Hematopoietic multipotent progenitor cell treated with erythropoietin and hydrocortisone succinate and interleukin-3 and kit ligand, for 6 days (in vitro differentiated cells): ENCODE results near the gene VTI1A.
A peak's percentile ranks its signal among the peaks of the same experiment; 100 is the strongest.

Experiments used
- DNase-seq: peaks from one replicate; pipeline ENCODE4 v3.0.0-alpha.2; 2015

The VTI1A gene

GRCh38 chr10:112548535-112549276 lies 101.7 kb downstream of the VTI1A start:
- no peak for DNase-seq

GRCh38 chr10:112552593-112553110 lies 105.6 kb downstream of the VTI1A start:
- no peak for DNase-seq

DNA sequence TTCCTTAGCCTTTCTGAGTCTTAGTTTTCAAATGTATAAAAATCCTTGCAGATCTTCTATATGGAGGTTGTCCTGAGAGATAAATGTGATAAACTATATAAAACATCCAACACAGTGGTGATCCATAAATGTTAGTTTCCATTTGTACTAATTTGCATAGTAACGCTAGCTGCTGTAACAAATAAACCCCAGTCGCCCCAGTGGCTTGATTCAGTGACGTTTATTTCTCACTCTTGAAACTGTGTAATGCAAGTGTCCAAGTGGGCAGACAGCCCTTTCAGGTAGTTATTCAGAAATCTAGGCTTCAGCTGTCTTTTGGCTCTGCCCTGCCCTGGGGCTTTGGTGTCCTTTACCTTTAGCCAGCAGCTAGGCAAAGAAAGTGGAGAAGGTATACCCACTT lies 106.3 kb downstream of the VTI1A start:
- DNase-seq: no peak

GRCh38 chr10:112554263-112554662 lies 107.2 kb downstream of the VTI1A start:
- DNase-seq: no peak

GRCh38 chr10:112557197-112557596 lies 110.2 kb downstream of the VTI1A start:
- no peak for DNase-seq

- no peak for DNase-seq
These were observed 111.6 kb downstream of the VTI1A start for GRCh38 chr10:112558476-112559142.

- DNase-seq: no peak
These were observed 112.3 kb downstream of the VTI1A start for GRCh38 chr10:112559349-112559748.

DNA sequence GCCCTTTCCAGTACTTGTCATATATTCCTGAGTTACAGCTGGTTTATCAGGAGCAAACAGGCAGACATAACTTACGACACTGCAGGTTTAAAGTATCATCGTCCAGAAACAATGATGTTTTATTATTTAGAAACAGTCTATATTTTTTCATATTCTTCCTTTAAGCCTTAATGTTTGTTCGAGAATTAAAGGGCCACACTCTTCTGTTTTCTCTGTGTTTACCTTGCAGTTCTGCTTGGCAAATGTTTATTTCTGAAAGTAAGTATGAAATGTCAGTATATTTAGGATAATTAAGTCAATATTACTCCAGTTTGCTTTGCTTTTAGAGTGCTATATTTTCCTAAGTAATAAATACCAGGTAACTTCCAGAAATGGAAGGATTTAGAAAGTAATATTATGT lies 115.1 kb downstream of the VTI1A start:
- no peak for DNase-seq

DNA sequence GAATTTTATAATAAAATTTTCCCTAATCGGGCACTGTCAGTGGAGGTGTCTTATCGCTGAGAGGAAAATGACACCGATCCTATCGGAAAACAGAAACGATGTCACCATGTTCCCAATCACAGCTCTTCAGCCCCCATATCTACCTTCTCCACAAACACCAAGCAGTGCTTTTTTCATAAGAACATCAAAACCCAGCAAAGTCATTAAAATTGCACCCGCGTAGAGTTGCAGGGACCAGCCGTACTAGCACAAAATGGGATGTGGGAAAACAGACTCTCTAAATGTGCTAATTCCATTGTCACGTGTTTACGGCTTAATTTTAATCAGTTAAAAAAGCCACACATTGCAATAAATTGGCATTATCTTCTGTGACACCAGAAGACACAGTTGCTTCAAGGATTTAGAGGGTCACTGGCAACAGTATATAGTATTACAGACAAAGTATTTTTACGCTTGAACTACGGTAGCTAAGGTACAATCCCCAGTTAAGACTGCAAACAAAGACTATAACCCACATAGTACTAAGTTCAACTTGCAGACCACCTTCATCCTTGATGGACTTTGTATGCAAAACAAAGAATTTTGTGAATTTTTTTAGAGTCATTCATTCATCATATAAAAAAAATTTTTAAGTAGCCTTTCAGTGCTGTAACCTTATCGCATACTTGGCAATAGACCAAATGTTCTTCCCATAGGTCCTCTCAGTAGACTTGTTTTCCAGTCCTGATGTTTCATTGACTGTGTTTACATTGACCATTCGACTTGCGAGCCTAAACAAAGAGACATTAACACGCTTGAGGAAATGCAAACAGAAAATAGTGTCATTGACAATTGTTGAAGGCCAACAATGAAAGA lies 116.0 kb downstream of the VTI1A start:
- DNase-seq: no peak

- no peak for DNase-seq
These were observed 117.3 kb downstream of the VTI1A start for GRCh38 chr10:112564337-112564736.

GRCh38 chr10:112565434-112566053 lies 118.5 kb downstream of the VTI1A start:
- peak; percentile 80 for DNase-seq

GRCh38 chr10:112570585-112570984 lies 123.6 kb downstream of the VTI1A start:
- DNase-seq: no peak

DNA sequence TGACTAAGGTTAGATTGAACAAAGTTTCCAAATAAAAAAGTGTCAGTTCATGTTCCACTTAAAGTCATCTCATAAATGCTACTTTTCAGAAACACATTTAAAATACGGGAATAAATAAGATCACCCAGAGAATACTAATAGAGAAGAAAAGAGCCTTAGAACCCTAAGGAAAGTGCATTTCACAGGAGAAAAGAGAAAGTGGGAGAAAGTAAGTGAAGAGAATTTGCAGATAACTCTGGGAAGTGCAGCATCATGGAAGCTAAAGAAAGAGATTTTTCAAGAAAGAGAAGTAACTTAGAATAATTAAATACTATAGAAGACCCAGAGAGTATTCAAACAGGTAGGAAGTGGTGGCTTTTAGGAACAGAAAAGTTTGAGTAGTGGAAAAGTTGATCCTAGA lies 132.6 kb downstream of the VTI1A start:
- no peak for DNase-seq

- DNase-seq: no peak
These were observed 133.3 kb downstream of the VTI1A start for GRCh38 chr10:112580267-112580666.

GRCh38 chr10:112581921-112582320 lies 134.9 kb downstream of the VTI1A start:
- no peak for DNase-seq

DNA sequence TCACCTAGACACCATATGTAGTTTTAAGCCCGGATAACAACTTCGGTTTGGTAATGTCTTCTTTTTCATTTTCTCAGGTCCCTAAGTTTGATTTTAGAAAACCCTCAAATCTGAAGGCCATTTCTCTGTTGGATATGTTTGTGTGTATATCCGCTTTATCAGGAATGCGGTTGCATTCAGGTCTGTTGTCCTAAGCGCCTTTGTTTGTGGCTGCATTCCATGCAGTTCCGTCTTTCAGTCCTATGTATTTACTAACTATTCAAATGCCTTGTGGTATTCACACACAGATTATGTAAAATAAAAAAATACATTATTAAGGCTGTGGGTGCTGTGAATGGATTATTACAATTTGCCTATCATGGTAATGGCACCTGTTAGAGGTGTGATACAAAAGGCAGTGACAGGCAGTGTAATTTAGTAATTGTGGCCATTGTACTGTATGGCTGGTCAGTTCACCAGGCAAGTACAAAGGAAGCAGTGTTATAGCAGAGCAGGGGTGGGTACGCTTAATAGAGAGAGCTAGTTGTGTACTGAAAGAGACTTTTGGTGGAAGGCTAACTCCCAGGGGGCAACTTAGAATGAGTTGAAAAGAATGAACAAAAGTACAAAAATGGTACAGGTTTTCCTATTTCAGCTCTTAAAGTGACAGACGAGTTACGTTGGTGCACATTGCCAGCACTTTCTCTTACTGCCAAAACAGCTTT lies 136.4 kb downstream of the VTI1A start:
- DNase-seq: no peak

DNA sequence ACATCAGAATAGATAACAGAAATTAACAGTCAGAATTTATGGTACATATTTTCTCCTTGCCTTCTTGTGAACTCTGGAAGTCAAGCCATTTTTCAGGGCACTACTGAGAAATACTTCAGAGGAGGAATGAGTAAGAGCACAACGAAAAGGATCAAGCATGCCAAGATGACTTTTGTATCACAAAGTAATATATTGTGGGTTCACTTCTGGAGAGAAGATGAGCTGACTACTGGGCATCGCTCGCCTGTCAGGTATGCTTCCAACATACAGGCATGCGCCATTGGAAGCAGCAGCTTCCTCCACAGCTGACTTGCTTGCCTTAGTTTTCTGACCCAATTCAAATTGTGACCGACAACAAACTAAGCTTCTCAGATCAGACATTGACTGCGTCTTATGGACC lies 137.3 kb downstream of the VTI1A start:
- DNase-seq: no peak

- no peak for DNase-seq
These were observed 138.1 kb downstream of the VTI1A start for GRCh38 chr10:112585126-112585525.

DNA sequence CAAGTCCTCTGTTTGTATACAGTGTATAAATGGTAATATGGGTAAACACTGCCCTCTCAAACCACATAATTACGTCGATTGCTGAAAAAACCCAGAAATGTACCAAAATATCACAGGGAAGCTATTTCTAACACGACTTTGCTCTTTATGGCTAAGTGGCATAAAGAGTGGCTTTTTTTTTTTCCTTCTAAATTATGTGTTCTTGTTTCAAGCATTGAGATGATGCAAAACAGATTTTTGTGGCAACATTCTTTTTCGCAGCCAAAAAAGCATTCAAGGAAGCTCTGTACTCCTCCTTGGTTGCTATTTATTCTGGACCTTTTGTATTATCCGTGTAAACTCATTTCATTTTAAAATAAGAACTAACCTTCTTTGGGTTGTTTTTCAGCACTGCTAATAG lies 138.9 kb downstream of the VTI1A start:
- no peak for DNase-seq

GRCh38 chr10:112587729-112588128 lies 140.7 kb downstream of the VTI1A start:
- no peak for DNase-seq

DNA sequence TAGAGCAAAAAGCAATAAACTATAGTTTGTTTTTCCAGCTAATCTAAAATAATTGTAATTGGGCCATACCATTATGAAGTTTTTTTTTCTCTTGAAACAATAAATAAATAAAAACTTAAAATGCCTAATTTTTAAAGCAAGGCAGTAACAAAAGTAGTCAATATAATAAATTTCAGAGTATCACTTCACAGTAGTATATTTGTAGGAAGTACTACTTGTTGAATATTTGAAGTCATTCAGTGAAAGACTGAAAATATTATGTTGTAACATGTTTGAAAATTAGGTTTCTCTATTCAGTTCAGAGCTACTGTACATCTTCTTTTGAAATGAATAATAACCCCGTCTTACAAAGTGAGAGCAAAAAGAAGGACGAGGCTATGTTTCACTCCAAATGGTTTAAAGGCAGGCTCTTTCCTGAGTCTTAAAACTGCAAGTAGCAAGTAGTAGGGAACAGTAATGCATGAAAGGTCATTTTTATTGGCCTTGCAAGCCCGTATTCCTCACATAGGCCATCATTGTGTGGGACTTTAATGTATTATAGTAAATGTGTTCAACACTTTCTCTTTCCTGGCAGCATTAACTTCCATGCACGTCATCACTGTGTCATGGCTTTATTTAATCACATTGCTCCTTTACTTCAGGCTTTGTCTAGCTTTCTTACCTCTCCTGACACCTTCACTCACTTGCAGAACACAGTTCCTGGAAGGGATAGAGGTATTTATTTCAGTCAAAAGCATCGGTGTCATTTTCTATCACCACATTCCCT lies 141.4 kb downstream of the VTI1A start:
- no peak for DNase-seq

- no peak for DNase-seq
These were observed 142.1 kb downstream of the VTI1A start for GRCh38 chr10:112589081-112589480.
